SK-MEL-5 (cell line): ENCODE measurements around the gene POU4F1. TPM values are rescaled to one million over a fixed set of nuclear protein-coding genes. Genes with fewer than 3 reads are reported as not detected.

Experiments used
- DNase-seq: peaks from one replicate; pipeline ENCODE4 v3.0.0-alpha.2; 2016; ENCODE audit warnings: low read depth, low spot score
- in situ Hi-C: cut with HindIII; loops from 2 replicates; pipeline ENCODE4 v1.10.0; 2016; ENCODE audit warnings: low sequenced_read_pairs, high pct_unique_total_duplicates, low pct_unique_long_range_greater_than_20kb
- total RNA-seq: library from RNA; depleted of rRNA; stranded (reverse); fragments of >200 nt; shearing (Covaris generic); gene quantifications from 2 replicates; pipeline ENCODE4 v1.2.3, GENCODE V29; 2014

Gene POU4F1
- total RNA-seq, 1 experiment from 2014 or later: 0.85 TPM

DNA sequence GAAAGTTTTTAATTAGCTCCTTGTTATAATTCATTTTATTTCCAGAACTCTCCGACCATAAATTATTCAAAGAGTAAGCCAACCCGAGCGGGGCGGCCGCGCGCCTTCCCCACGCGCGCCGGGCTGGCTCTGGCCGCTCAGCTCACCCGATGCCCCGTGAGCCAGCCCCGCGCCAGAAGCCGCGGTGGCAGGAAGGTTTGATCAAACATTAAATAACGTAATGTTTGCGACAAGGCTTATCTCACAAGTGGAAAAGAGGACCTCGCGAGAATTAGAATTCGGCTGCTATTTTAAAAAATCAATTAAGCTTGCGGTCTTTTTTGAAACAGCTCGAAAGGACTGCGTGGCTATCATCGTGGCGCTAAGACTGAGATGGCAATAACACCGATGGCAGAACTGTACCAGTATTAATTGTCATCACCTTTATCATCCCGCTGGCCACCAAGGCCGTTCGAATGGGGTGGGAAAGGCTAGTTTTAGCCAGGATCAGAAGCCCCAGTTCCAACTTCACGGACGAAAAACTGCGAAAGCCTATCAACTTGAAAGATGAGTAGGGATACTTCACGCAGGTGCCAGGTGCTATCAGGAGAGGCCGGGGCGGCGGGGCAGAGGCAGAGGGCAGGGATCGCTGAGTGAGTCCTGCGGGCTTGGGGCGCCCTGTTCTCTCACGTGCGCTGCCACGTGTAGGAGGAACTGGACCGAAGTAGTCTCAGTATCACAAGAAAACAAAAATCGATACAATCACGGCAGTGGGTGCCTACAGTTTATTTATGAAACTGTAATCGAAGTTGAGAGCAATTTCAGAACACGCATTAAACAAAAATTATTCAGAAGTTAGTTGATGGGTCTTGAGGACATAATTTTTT lies 6.4 kb downstream of the POU4F1 start:
- DNase-seq: no peak
- in situ Hi-C loops: no loop called here

GRCh38 chr13:78596399-78596735 lies 7.0 kb downstream of the POU4F1 start:
- DNase-seq: no peak
- in situ Hi-C loops: no loop called here

- in situ Hi-C loops: no loop called here
- no peak for DNase-seq
These were observed 7.6 kb downstream of the POU4F1 start for GRCh38 chr13:78595495-78596398.

- in situ Hi-C loops: no loop called here
- no peak for DNase-seq
These were observed 8.8 kb downstream of the POU4F1 start for GRCh38 chr13:78594456-78594975.

DNA sequence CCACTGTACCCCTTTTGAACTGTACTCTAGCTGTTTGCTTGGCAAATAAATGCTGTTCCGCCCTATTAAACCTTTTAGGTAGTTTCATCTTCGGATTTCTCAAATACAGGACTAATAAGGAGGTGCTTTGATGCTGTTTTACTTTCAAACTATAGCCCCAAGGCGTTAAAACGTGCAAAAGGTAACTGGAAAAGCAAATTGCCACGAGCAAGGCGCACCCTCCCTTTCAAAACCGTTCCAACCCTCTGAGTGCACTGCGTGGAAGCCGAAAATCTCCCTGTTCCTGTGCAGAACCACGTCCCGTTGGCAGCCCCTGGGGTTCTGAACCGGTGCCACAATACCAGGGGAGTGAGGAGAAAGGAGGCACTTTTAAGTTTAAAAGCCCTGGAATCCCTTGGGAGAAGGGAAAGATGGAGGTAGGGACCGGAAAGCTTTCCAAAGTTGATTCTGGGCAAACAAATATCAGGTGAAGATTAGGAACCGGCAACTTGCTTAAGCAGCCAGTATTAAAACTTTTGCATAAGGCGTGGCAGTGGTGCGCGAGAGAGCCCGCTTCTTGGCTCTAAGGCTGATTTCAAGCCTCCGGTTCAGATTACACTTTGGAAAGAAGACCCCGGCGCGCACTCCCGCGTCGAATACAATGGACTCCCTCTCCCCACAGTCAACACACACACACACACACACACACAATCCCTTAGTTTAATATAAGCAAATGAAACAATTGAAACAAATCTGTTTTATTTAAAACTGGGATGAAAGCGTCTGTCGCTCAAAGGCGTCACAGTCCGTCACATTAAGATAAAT lies 9.5 kb downstream of the POU4F1 start:
- DNase-seq: no peak
- in situ Hi-C loops: no loop called here

- in situ Hi-C loops: no loop called here
- no peak for DNase-seq
These were observed 10.2 kb downstream of the POU4F1 start for GRCh38 chr13:78593129-78593528.

- DNase-seq: no peak
- in situ Hi-C loops: no loop called here
These were observed 10.8 kb downstream of the POU4F1 start for GRCh38 chr13:78592584-78592983.

DNA sequence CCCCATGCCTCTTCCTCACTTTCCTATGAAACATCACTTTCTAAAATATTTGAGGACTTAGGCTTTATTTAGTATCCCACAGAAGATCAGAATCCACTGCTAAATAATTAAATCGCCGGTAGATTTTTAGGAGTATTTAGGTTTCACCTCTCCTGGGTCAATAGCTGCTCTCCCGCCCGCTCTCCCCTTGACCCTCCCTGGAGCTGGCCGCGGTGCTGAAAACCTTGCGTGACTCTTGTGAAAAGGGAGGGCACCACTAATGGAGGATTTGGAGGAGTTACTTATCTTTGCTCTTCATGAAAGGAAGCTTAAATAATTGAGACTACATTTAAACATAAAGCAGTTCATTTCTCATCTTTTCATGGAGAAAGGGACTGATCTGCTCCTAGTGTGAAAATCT lies 14.1 kb downstream of the POU4F1 start:
- DNase-seq: peak; percentile 46
- in situ Hi-C loops: no loop called here

- DNase-seq: no peak
- in situ Hi-C loops: no loop called here
These were observed 16.0 kb downstream of the POU4F1 start for GRCh38 chr13:78587395-78587794.

- DNase-seq: peak; percentile 78
- in situ Hi-C loops: no loop called here
These were observed 16.6 kb downstream of the POU4F1 start for GRCh38 chr13:78586706-78587105.

DNA sequence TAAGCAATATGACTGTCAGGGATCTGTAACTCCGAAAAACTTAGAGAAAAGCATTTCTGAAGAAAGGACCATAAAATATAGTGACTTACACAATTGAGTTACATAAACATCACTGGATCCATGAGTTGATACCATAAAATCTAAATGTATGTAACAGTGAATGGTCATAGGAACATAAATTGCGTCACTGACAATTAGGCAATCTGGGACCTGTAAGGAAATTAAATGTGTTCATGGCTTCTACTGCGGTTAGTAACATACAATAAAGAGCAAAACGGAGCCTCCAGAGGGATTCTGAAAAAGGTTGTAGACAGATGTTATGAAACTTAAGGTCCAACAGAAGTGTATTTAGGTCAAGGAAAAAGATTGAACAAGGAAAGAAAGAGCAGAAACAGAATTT lies 27.1 kb downstream of the POU4F1 start:
- no peak for DNase-seq
- in situ Hi-C loops: no loop called here

GRCh38 chr13:78572459-78572858 lies 30.9 kb downstream of the POU4F1 start:
- DNase-seq: no peak
- in situ Hi-C loops: no loop called here

DNA sequence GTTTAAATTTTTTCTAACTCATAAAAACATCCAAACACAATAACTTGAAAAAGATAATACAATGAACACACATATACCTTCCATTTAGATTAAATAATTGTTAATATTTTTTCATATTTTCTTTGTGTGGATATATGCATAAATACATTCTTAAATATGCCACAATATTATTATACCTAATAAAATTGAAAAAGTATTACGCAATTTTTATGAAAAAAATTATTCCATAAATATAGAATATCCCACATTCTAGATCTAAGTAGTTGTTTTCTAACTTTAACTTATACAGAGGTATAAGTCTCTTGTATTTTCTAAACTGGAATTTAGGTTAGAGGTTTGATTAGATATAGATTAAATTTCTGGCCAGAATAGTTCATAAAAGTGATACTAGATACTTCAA lies 34.3 kb downstream of the POU4F1 start:
- DNase-seq: no peak
- in situ Hi-C loops: no loop called here

DNA sequence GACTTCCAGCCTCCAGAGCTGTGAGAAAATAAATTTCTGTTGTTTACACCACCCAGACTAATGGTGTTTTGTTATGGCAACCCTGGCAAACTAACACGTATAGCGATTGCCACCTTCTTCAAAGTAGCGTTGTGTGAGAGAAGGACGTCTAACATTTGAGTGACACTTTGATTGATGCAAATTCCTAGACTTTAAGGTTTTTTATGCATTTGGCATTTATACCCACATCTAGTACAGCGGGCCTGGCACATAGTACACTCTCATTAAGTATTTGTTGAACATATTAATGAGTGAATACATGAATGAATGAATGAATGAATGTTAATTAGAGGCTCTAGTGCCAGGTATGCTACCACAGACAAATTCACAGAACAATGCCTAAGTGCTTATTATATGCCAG lies 36.7 kb downstream of the POU4F1 start:
- DNase-seq: no peak
- in situ Hi-C loops: no loop called here

DNA sequence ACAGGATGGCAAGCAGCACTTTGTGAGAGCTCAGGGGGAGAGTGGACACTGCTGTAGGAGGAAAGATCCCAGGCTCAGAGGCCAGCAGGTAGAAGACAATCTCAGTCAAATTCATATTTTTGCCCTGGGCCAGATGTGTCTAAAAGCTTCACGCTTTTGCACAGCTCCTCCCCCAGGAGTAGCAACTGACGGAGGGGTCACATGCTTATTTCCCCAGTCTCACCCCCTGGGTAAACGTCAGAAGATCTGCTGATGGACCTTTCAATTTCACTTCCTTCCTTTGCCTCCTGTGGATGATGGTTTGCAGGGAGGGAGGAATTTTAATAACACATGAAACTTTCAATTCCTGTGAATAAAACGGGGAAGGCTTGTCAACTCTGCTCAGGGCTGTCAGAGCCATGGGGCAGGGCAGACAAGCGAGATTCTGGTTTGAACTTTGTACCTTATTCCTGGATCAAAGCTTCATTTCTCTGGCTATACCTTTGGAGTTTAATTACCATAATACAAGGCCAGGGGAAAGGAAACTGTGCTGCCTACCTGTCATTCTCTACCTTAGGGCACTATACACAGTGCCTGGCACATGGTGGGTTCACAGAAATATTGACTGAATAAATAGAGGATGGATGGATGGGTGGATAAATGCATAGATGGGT lies 41.0 kb downstream of the POU4F1 start:
- DNase-seq: no peak
- in situ Hi-C loops: no loop called here
